ENCODE results near the gene BICC1. TPM values are rescaled to one million over a fixed set of nuclear protein-coding genes. Genes with fewer than 3 reads are reported as not detected.

Gene BICC1
- total RNA-seq, 1 experiment from 2014 or later = 0.57 TPM

DNA sequence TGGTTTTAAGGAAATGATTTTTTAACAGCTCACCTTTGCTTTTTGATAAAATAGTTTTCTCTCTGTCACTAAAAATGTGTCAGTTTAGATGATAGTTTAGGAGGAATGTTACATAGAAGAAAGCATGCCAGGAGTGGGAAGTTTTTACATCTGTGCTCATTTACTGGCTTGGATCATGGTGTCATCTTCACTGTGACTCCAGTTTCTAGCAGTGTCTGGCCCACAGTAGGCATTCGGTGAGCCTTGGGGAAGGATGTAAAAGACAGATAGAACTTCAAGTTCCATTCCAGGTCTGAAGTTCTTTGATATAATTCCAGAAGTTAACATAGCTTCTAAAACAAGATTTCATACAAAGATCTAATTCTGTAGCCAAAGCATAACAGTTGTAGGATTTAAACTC, 259.2 kb downstream of the BICC1 start:
- no peaks in the 10 kb centered on the region for H4K20me1 ChIP-seq (ENCODE audit: control insufficient read depth, insufficient read depth, insufficient read length)
- H3K79me2 ChIP-seq (ENCODE audit: insufficient read depth, low read length) = no peaks in the 10 kb centered on the region
- H3K79me1 ChIP-seq (ENCODE audit: insufficient read depth, low read depth, low read length, poor library complexity, severe bottlenecking) = no peaks in the 10 kb centered on the region
- Mint-ChIP-seq H3K9me3 (no peaks in the 10 kb centered on the region; a peak in 1 of 5 replicates), H3K4me3 (no peak overlapping the region), H3K27me3 (ENCODE audit: low read depth) (no peaks in the 10 kb centered on the region), H3K4me1 (0 out of 4 replicates have a peak, but pooled peaks cover 0 to 3% of the 10 kb centered on the region in 2 experiments), H3K27ac (no peak overlapping the region), H3K36me3 (ENCODE audit: insufficient read depth in 1 of 3, low read depth in 3 of 3) (no peaks in the 10 kb centered on the region)
- no peak overlapping the region for H3T11ph ChIP-seq (ENCODE audit: low read length)
- H3K18ac ChIP-seq (ENCODE audit: insufficient read length, low read depth, low read length) = no peak overlapping the region
- no peak overlapping the region for H3K23ac ChIP-seq (ENCODE audit: insufficient read length, low read depth, low read length)
- H3K4me1 ChIP-seq (ENCODE audit: insufficient read depth, low read length) = no peaks in the 10 kb centered on the region
- no peak overlapping the region for H4K5ac ChIP-seq (ENCODE audit: insufficient read length, low read depth, low read length)
- no peak overlapping the region for H3K14ac ChIP-seq (ENCODE audit: insufficient read depth, low read length)
- H2BK12ac ChIP-seq (ENCODE audit: insufficient read length, low read depth, low read length) = no peak overlapping the region
- H2BK120ac ChIP-seq (ENCODE audit: low read depth, low read length, poor library complexity, severe bottlenecking) = no peak overlapping the region
- no peak overlapping the region for H2AK5ac ChIP-seq (ENCODE audit: insufficient read length, low read length)
- no peaks in the 10 kb centered on the region for H3K9me3 ChIP-seq (ENCODE audit: control insufficient read depth, low read depth, low read length)
- DNase-seq = no peak
- no peak overlapping the region for H2AFZ ChIP-seq (ENCODE audit: low read length)
- H3K56ac ChIP-seq (ENCODE audit: insufficient read length, low read depth, low read length) = no peak overlapping the region
- no peak overlapping the region for H2BK20ac ChIP-seq (ENCODE audit: low read depth, low read length, poor library complexity, severe bottlenecking)
- no peaks in the 10 kb centered on the region for H3K23me2 ChIP-seq (ENCODE audit: insufficient read length, low read depth, low read length, poor library complexity, severe bottlenecking)
- TF ChIP-seq, protein P1, sequence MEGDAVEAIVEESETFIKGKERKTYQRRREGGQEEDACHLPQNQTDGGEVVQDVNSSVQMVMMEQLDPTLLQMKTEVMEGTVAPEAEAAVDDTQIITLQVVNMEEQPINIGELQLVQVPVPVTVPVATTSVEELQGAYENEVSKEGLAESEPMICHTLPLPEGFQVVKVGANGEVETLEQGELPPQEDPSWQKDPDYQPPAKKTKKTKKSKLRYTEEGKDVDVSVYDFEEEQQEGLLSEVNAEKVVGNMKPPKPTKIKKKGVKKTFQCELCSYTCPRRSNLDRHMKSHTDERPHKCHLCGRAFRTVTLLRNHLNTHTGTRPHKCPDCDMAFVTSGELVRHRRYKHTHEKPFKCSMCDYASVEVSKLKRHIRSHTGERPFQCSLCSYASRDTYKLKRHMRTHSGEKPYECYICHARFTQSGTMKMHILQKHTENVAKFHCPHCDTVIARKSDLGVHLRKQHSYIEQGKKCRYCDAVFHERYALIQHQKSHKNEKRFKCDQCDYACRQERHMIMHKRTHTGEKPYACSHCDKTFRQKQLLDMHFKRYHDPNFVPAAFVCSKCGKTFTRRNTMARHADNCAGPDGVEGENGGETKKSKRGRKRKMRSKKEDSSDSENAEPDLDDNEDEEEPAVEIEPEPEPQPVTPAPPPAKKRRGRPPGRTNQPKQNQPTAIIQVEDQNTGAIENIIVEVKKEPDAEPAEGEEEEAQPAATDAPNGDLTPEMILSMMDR (conservative IDR thresholded peaks at IDR 0.05) = no peak
- no peak overlapping the region for H3K4me2 ChIP-seq (ENCODE audit: insufficient read depth, insufficient read length, low read length)
- H3K4ac ChIP-seq (ENCODE audit: low read depth, low read length) = no peak overlapping the region
- H3K27ac ChIP-seq (ENCODE audit: insufficient read length, low read depth, low read length) = no peak overlapping the region
- H4K8ac ChIP-seq (replicated peaks; ENCODE audit: insufficient read length, low read depth, low read length) = no peak overlapping the region
- H4K91ac ChIP-seq (ENCODE audit: insufficient read length, low read depth, low read length) = no peak overlapping the region
- H3K27me3 ChIP-seq (ENCODE audit: insufficient read depth, low read length) = no peaks in the 10 kb centered on the region
- WGBS (ENCODE audit: extremely low coverage, insufficient read length, low lambda C conversion rate) = no CpG with 5 or more reads among the region's 1 CpG
- H3K9ac ChIP-seq (ENCODE audit: extremely low read depth, insufficient read length, low read length) = no peak overlapping the region
- no peak overlapping the region for H2BK15ac ChIP-seq (ENCODE audit: low read depth, low read length)
- H2BK5ac ChIP-seq (ENCODE audit: insufficient read length, low read length) = no peak overlapping the region

Data from H9 (cell line).